Measurements from ENCODE around the gene BLOC1S1. TPM values are rescaled to one million over a fixed set of nuclear protein-coding genes. Genes with fewer than 3 reads are reported as not detected.

The BLOC1S1 gene
- total and polyA plus RNA-seq, 10 of the 15 experiments (the other 5 are each of a cell fraction or from before 2014, with no cell fraction given), result 126 to 285 (median 166) TPM

DNA sequence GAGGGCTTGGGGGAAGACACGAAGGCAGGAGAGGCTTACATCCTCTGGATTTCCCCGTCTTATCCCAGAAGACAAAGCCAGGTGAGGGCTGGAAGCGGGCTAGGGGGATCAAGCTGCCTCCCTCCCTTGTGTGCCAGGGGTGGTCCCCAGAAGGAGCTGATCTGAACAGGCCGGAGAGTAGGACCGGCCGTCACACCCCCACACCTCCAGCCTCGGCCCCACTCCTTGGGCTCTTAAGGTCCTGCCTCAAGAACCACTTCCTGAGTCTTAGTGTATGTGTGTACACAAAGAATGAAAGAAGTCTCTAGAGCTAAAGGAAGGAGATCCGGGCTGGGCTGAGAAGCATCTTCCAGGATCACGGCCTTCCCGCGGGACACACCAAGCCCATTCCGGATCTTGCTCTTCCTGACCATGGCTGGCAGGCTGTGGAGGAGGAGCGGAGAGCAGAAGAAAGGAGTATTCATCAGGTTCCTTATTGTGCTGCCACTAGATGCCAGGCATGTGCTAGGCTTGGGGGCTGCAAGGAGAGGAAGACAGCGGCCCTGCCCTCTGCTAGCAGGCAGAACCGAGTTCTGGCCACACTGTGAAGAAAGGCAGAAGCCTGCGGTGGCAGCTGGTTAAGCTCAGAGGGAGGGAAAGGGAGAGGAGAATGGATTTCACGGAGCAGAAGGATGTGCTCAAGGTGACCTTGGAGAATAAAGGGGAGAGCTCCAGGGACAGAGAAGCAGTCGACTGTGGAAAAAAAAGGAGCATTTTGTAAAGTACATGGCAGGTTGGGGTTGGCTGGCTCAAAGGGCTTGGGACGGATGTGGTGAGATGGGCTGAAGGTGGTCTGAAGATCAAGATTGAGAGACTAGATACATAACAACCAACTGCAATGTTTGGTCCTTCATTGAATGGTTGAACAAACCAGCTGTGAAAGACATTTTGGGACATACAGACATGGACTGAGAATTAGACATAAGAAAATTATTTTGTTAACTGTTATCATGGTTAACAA, 14.3 kb downstream of the BLOC1S1 start (continued):
- TF ChIP-seq RFX5 (IDR thresholded peaks at IDR 0.05; ENCODE audit: low read depth, low read length) (no peak), IKZF1 (conservative IDR thresholded peaks at IDR 0.05) (no peak), NFXL1 (IDR thresholded peaks at IDR 0.05; ENCODE audit: borderline replicate concordance) (no peak), BHLHE40 (IDR thresholded peaks at IDR 0.05; ENCODE audit: borderline replicate concordance in 1 of 2, low read depth in 2 of 2, low read length in 1 of 2) (0 out of 4 replicates have a peak, but pooled peaks of 1 of the 2 experiments have one; percentile 5), SIN3A (IDR thresholded peaks at IDR 0.05; ENCODE audit: low read depth, low read length) (0 out of 2 replicates have a peak, but pooled peaks have one; percentile 45), CHD2 (IDR thresholded peaks at IDR 0.05; ENCODE audit: borderline replicate concordance, low read depth, low read length) (0 out of 2 replicates have a peak, but pooled peaks have one; percentile 6), ASH2L (IDR thresholded peaks at IDR 0.05; ENCODE audit: borderline replicate concordance, low read depth) (no peak), POLR2AphosphoS5 (IDR thresholded peaks at IDR 0.05; ENCODE audit: low read length) (0 out of 2 replicates have a peak, but pooled peaks have one; percentile 66), EED (IDR thresholded peaks at IDR 0.05; ENCODE audit: low read depth) (no peak; the same call in 1 of the 2 replicates), RUNX3 (IDR thresholded peaks at IDR 0.05; ENCODE audit: low read length) (peak; percentile 34; the same call in 1 of the 2 replicates), NR2C2 (IDR thresholded peaks at IDR 0.05; ENCODE audit: borderline replicate concordance, control insufficient read depth, insufficient read length, low read depth) (no peak), LARP7 (IDR thresholded peaks at IDR 0.05) (no peak), NBN (IDR thresholded peaks at IDR 0.05) (0 out of 2 replicates have a peak, but pooled peaks have one; percentile 26), EGR1 (IDR thresholded peaks at IDR 0.05; ENCODE audit: borderline replicate concordance in 1 of 2, low read depth in 2 of 2, low read length in 2 of 2) (peak in 1 of 2 experiments; percentile 50; a peak in 1 of 3 replicates), ESRRA (IDR thresholded peaks at IDR 0.05; ENCODE audit: low read length) (no peak), EP300 (IDR thresholded peaks at IDR 0.05; ENCODE audit: borderline replicate concordance in 1 of 2, control insufficient read depth in 1 of 2, low read depth in 2 of 2, low read length in 2 of 2) (no peak), RAD21 (IDR thresholded peaks at IDR 0.05; ENCODE audit: insufficient read depth, low read depth, low read length) (peak; percentile 17; the same call in 1 of the 2 replicates), DPF2 (IDR thresholded peaks at IDR 0.05) (no peak)
- TF ChIP-seq, protein P1, sequence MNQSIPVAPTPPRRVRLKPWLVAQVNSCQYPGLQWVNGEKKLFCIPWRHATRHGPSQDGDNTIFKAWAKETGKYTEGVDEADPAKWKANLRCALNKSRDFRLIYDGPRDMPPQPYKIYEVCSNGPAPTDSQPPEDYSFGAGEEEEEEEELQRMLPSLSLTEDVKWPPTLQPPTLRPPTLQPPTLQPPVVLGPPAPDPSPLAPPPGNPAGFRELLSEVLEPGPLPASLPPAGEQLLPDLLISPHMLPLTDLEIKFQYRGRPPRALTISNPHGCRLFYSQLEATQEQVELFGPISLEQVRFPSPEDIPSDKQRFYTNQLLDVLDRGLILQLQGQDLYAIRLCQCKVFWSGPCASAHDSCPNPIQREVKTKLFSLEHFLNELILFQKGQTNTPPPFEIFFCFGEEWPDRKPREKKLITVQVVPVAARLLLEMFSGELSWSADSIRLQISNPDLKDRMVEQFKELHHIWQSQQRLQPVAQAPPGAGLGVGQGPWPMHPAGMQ (IDR thresholded peaks at IDR 0.05; ENCODE audit: borderline replicate concordance), result no peak

All from GM12878 (cell line).